Cerebellar cortex (tissue), 1 donor: Measurements from ENCODE around the gene ZNF813.
"Not testable (repeated sequence)": the region's sequence is repeated elsewhere in the genome, so short reads cannot be mapped to it uniquely, and the experiment has no call there.

Experiments
- DNase-seq: peaks from one replicate; pipeline ENCODE4 v3.0.0-alpha.2; 2015; ENCODE audit warnings: low spot score

The ZNF813 gene

GRCh38 chr19:53483751-53484150, 16.2 kb downstream of the ZNF813 start:
- DNase-seq = not testable (repeated sequence)

GRCh38 chr19:53485046-53486004, 17.8 kb downstream of the ZNF813 start:
- no peak for DNase-seq

GRCh38 chr19:53492153-53492552, 24.6 kb downstream of the ZNF813 start:
- DNase-seq = no peak

GRCh38 chr19:53497311-53498023, 29.9 kb downstream of the ZNF813 start:
- DNase-seq = not testable (repeated sequence)

- not testable (repeated sequence) for DNase-seq
Observed at GRCh38 chr19:53498024-53498395, 30.5 kb downstream of the ZNF813 start.

- peak; percentile 4 for DNase-seq
Observed at GRCh38 chr19:53503151-53503550, 35.6 kb downstream of the ZNF813 start.

GRCh38 chr19:53503671-53504364, 36.3 kb downstream of the ZNF813 start:
- DNase-seq = peak; percentile 32

- DNase-seq = peak; percentile 60
Observed at GRCh38 chr19:53504365-53504703, 36.8 kb downstream of the ZNF813 start.

- peak; percentile 36 for DNase-seq
Observed at GRCh38 chr19:53504885-53505284, 37.4 kb downstream of the ZNF813 start.

GRCh38 chr19:53506728-53507127, 39.2 kb downstream of the ZNF813 start:
- no peak for DNase-seq

GRCh38 chr19:53507523-53508442, 40.2 kb downstream of the ZNF813 start:
- no peak for DNase-seq

- DNase-seq = no peak
Observed at GRCh38 chr19:53509443-53509842, 41.9 kb downstream of the ZNF813 start.

GRCh38 chr19:53509845-53510244, 42.3 kb downstream of the ZNF813 start:
- DNase-seq = no peak

GRCh38 chr19:53511357-53511756, 43.8 kb downstream of the ZNF813 start:
- no peak for DNase-seq

GRCh38 chr19:53511933-53512374, 44.4 kb downstream of the ZNF813 start:
- peak; percentile 44 for DNase-seq

- DNase-seq = not testable (repeated sequence)
Observed at GRCh38 chr19:53515047-53515446, 47.5 kb downstream of the ZNF813 start.

GRCh38 chr19:53517114-53517741, 49.7 kb downstream of the ZNF813 start:
- DNase-seq = no peak

GRCh38 chr19:53518121-53518520, 50.6 kb downstream of the ZNF813 start:
- DNase-seq = no peak

- DNase-seq = no peak
Observed at GRCh38 chr19:53518716-53519115, 51.2 kb downstream of the ZNF813 start.

- no peak for DNase-seq
Observed at GRCh38 chr19:53519446-53519845, 51.9 kb downstream of the ZNF813 start.

GRCh38 chr19:53520163-53520546, 52.6 kb downstream of the ZNF813 start:
- DNase-seq = no peak
